H9 (cell line): ENCODE data around the gene PCSK6. TPM values are rescaled to one million over a fixed set of nuclear protein-coding genes. Genes with fewer than 3 reads are reported as not detected.

Source experiments
- DNase-seq: peaks from one replicate; pipeline ENCODE4 v3.0.0-alpha.2; 2017
- H2AFZ ChIP-seq: one replicate; pipeline ENCODE4 v1.6.1; 2013; ENCODE audit warnings: mild to moderate bottlenecking, low read length, control low read depth, moderate library complexity
- H2AK5ac ChIP-seq: 2 replicates; pipeline ENCODE4 v1.6.1; 2013; ENCODE audit warnings: low read length, control low read depth, mixed read lengths; ENCODE audit not compliant: insufficient read length
- H2BK120ac ChIP-seq: one replicate; pipeline ENCODE4 v1.6.1; 2013; ENCODE audit warnings: low read depth, mild to moderate bottlenecking, low read length, control low read depth, inconsistent platforms; ENCODE audit not compliant: poor library complexity, severe bottlenecking
- H2BK12ac ChIP-seq: 2 replicates; pipeline ENCODE4 v1.6.1; 2013; ENCODE audit warnings: low read length, control low read depth, mixed read lengths, low read depth; ENCODE audit not compliant: insufficient read length
- H2BK15ac ChIP-seq: 2 replicates; pipeline ENCODE4 v1.6.1; 2013; ENCODE audit warnings: low read depth, low read length, control low read depth
- H2BK20ac ChIP-seq: one replicate; pipeline ENCODE4 v1.6.1; 2013; ENCODE audit warnings: low read depth, mild to moderate bottlenecking, low read length, control low read depth, inconsistent platforms; ENCODE audit not compliant: poor library complexity, severe bottlenecking
- H2BK5ac ChIP-seq: 2 replicates; pipeline ENCODE4 v1.6.1; 2013; ENCODE audit warnings: low read length, control low read depth, mixed read lengths; ENCODE audit not compliant: insufficient read length
- H3K14ac ChIP-seq: 2 replicates; pipeline ENCODE4 v1.6.1; 2013; ENCODE audit warnings: low read length, control low read depth; ENCODE audit not compliant: insufficient read depth
- H3K18ac ChIP-seq: 2 replicates; pipeline ENCODE4 v1.6.1; 2013; ENCODE audit warnings: low read depth, mild to moderate bottlenecking, mixed read lengths, low read length, control low read depth; ENCODE audit not compliant: insufficient read length
- H3K23ac ChIP-seq: 2 replicates; pipeline ENCODE4 v1.6.1; 2013; ENCODE audit warnings: low read length, control low read depth, mixed read lengths, low read depth; ENCODE audit not compliant: insufficient read length
- H3K23me2 ChIP-seq: 2 replicates; pipeline ENCODE4 v1.6.1; 2013; ENCODE audit warnings: low read depth, mild to moderate bottlenecking, mixed read lengths, low read length, control low read depth; ENCODE audit not compliant: insufficient read length, poor library complexity, severe bottlenecking
- H3K27ac ChIP-seq: 2 replicates; pipeline ENCODE4 v1.5.1; 2013; ENCODE audit warnings: low read length, control low read depth, mixed read lengths, low read depth; ENCODE audit not compliant: insufficient read length
- H3K27me3 ChIP-seq: 2 replicates; pipeline ENCODE4 v1.6.1; 2013; ENCODE audit warnings: low read length, control low read depth, inconsistent platforms; ENCODE audit not compliant: insufficient read depth
- H3K4ac ChIP-seq: 2 replicates; pipeline ENCODE4 v1.6.1; 2013; ENCODE audit warnings: low read depth, mild to moderate bottlenecking, control low read depth, inconsistent platforms, low read length, moderate library complexity
- H3K4me1 ChIP-seq: 2 replicates; pipeline ENCODE4 v1.6.1; 2013; ENCODE audit warnings: low read length, control low read depth, inconsistent platforms; ENCODE audit not compliant: insufficient read depth
- H3K4me2 ChIP-seq: 2 replicates; pipeline ENCODE4 v1.6.1; 2013; ENCODE audit warnings: low read length, control low read depth, mixed read lengths; ENCODE audit not compliant: insufficient read length, insufficient read depth
- H3K56ac ChIP-seq: 2 replicates; pipeline ENCODE4 v1.6.1; 2013; ENCODE audit warnings: low read depth, mild to moderate bottlenecking, mixed read lengths, low read length, control low read depth; ENCODE audit not compliant: insufficient read length
- H3K79me1 ChIP-seq: 2 replicates; pipeline ENCODE4 v1.6.1; 2013; ENCODE audit warnings: low read depth, mild to moderate bottlenecking, moderate library complexity, low read length, control low read depth, inconsistent platforms; ENCODE audit not compliant: insufficient read depth, poor library complexity, severe bottlenecking
- H3K79me2 ChIP-seq: 2 replicates; pipeline ENCODE4 v1.6.1; 2013; ENCODE audit warnings: low read length, control low read depth, inconsistent platforms; ENCODE audit not compliant: insufficient read depth
- H3K9ac ChIP-seq: 2 replicates; pipeline ENCODE4 v1.6.1; 2013; ENCODE audit warnings: low read length, control low read depth, mixed read lengths; ENCODE audit not compliant: insufficient read length; ENCODE audit errors: extremely low read depth
- H3K9me3 ChIP-seq: one replicate; pipeline ENCODE4 v1.6.1; 2013; ENCODE audit warnings: low read depth, low read length, inconsistent platforms; ENCODE audit not compliant: control insufficient read depth
- H3T11ph ChIP-seq: one replicate; pipeline ENCODE4 v1.6.1; 2013; ENCODE audit warnings: mild to moderate bottlenecking, low read length, control low read depth, inconsistent platforms
- H4K20me1 ChIP-seq: one replicate; pipeline ENCODE4 v1.6.1; 2013; ENCODE audit not compliant: control insufficient read depth, insufficient read length, insufficient read depth
- H4K5ac ChIP-seq: 2 replicates; pipeline ENCODE4 v1.6.1; 2013; ENCODE audit warnings: low read depth, mild to moderate bottlenecking, mixed read lengths, low read length, control low read depth; ENCODE audit not compliant: insufficient read length
- H4K8ac ChIP-seq: replicated peaks from 2 replicates; pipeline ENCODE4 v1.6.1; 2013; ENCODE audit warnings: low read length, control low read depth, mixed read lengths, low read depth; ENCODE audit not compliant: insufficient read length
- H4K91ac ChIP-seq: 2 replicates; pipeline ENCODE4 v1.6.1; 2013; ENCODE audit warnings: low read depth, mild to moderate bottlenecking, moderate library complexity, mixed read lengths, low read length, control low read depth; ENCODE audit not compliant: insufficient read length
- H3K27ac Mint-ChIP-seq, 3 experiments: 2 replicates in 2 of 3; 3 replicates in 1 of 3; pipeline ENCODE4 v1.8.0; 2020 to 2021; ENCODE audit warnings: mixed read lengths in 3 of 3, mild to moderate bottlenecking in 1 of 3, moderate library complexity in 1 of 3
- H3K27me3 Mint-ChIP-seq: 2 replicates; pipeline ENCODE4 v1.8.0; 2021; ENCODE audit warnings: low read depth, mild to moderate bottlenecking, moderate library complexity, mixed read lengths
- H3K36me3 Mint-ChIP-seq, 3 experiments: 2 replicates in 2 of 3; 3 replicates in 1 of 3; pipeline ENCODE4 v1.8.0; 2020 to 2021; ENCODE audit warnings: low read depth in 3 of 3, mixed read lengths in 3 of 3; ENCODE audit not compliant: insufficient read depth in 1 of 3
- H3K4me1 Mint-ChIP-seq, 2 experiments: 2 replicates each; pipeline ENCODE4 v1.8.0; 2020; ENCODE audit warnings: mixed read lengths in 2 of 2
- H3K4me3 Mint-ChIP-seq, 2 experiments: 2 replicates in 1 of 2; 3 replicates in 1 of 2; pipeline ENCODE4 v1.8.0; 2020 to 2021; ENCODE audit warnings: mild to moderate bottlenecking in 2 of 2, mixed read lengths in 2 of 2, moderate library complexity in 1 of 2
- H3K9me3 Mint-ChIP-seq, 2 experiments: 2 replicates in 1 of 2; 3 replicates in 1 of 2; pipeline ENCODE4 v1.8.0; 2020; ENCODE audit warnings: mild to moderate bottlenecking in 2 of 2, mixed read lengths in 2 of 2, moderate library complexity in 1 of 2
- WGBS: extraction: QIAGEN DNeasy Blood & Tissue Kit; methylation state at CpG from one replicate; pipeline ENCODE4 v1.1.7; 2013; ENCODE audit warnings: missing lambda C conversion rate, low lambda C conversion rate, mixed read lengths; ENCODE audit not compliant: insufficient read length; ENCODE audit errors: extremely low coverage; 5-methylcytosine and 5-hydroxymethylcytosine counted together
- total RNA-seq: library from RNA; stranded (reverse); gene quantifications from 2 replicates; pipeline ENCODE4 v1.2.1, GENCODE V29; 2021
- TF ChIP-seq, protein P1 (sequence below): fragments of 200-600 bp; sonication (generic); conservative IDR thresholded peaks from 3 replicates; pipeline ENCODE4 v1.8.0; 2021; ENCODE audit warnings: antibody characterized with exemption, mild to moderate bottlenecking

The PCSK6 gene
- total RNA-seq, 1 experiment from 2014 or later: 4.0 TPM

GRCh38 chr15:101387574-101387973, 101.9 kb downstream of the PCSK6 start:
- H3K18ac ChIP-seq: no peak overlapping the region
- H3K23me2 ChIP-seq: no peaks in the 10 kb centered on the region
- no peak overlapping the region for H2AK5ac ChIP-seq
- no peak overlapping the region for H3T11ph ChIP-seq
- TF ChIP-seq, protein P1, sequence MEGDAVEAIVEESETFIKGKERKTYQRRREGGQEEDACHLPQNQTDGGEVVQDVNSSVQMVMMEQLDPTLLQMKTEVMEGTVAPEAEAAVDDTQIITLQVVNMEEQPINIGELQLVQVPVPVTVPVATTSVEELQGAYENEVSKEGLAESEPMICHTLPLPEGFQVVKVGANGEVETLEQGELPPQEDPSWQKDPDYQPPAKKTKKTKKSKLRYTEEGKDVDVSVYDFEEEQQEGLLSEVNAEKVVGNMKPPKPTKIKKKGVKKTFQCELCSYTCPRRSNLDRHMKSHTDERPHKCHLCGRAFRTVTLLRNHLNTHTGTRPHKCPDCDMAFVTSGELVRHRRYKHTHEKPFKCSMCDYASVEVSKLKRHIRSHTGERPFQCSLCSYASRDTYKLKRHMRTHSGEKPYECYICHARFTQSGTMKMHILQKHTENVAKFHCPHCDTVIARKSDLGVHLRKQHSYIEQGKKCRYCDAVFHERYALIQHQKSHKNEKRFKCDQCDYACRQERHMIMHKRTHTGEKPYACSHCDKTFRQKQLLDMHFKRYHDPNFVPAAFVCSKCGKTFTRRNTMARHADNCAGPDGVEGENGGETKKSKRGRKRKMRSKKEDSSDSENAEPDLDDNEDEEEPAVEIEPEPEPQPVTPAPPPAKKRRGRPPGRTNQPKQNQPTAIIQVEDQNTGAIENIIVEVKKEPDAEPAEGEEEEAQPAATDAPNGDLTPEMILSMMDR: no peak
- H3K56ac ChIP-seq: no peak overlapping the region
- Mint-ChIP-seq H3K27ac (no peak overlapping the region), H3K36me3 (no peaks in the 10 kb centered on the region), H3K27me3 (no peaks in the 10 kb centered on the region; the same call in 1 of the 2 replicates), H3K9me3 (no peaks in the 10 kb centered on the region), H3K4me1 (peaks cover under 1% of the 10 kb centered on the region in 2 experiments; a peak in 3 of 4 replicates), H3K4me3 (no peak overlapping the region)
- H4K8ac ChIP-seq: no peak overlapping the region
- no peaks in the 10 kb centered on the region for H3K79me2 ChIP-seq
- no peak overlapping the region for H2BK12ac ChIP-seq
- H3K27me3 ChIP-seq: no peaks in the 10 kb centered on the region
- H3K23ac ChIP-seq: no peak overlapping the region
- H2BK15ac ChIP-seq: no peak overlapping the region
- no peak overlapping the region for H2BK120ac ChIP-seq
- H3K4me1 ChIP-seq: no peaks in the 10 kb centered on the region
- H2AFZ ChIP-seq: no peak overlapping the region
- no peaks in the 10 kb centered on the region for H4K20me1 ChIP-seq
- no peak overlapping the region for H3K4me2 ChIP-seq
- no CpG with 5 or more reads among the region's 9 CpGs for WGBS
- no peak overlapping the region for H3K9ac ChIP-seq
- no peak overlapping the region for H4K5ac ChIP-seq
- no peak overlapping the region for H3K4ac ChIP-seq
- no peaks in the 10 kb centered on the region for H3K79me1 ChIP-seq
- no peak overlapping the region for H3K27ac ChIP-seq
- no peak overlapping the region for H4K91ac ChIP-seq
- H2BK20ac ChIP-seq: no peak overlapping the region
- no peaks in the 10 kb centered on the region for H3K9me3 ChIP-seq
- DNase-seq: no peak
- H3K14ac ChIP-seq: no peak overlapping the region
- H2BK5ac ChIP-seq: no peak overlapping the region
